ENCODE data around the gene FSCN2. TPM values are rescaled to one million over a fixed set of nuclear protein-coding genes. Genes with fewer than 3 reads are reported as not detected.

FSCN2 gene
- total and polyA plus RNA-seq, 2 of the 4 experiments (the other 2 are of a cell fraction) = 0.18 to 0.84 TPM

- Histone ChIP-seq H2AK9ac (replicated peaks; ENCODE audit: low read depth, low read length, poor library complexity) (peak overlapping the region; percentile 68), H3K36me3 (ENCODE audit: control insufficient read depth, insufficient read depth, low read length) (peaks cover 32% of the 10 kb centered on the region), H3K9me1 (ENCODE audit: insufficient read depth, low read length) (peaks cover 60% of the 10 kb centered on the region), H3K56ac (ENCODE audit: extremely low read depth, insufficient read depth, low read length) (0 out of 2 replicates have a peak overlapping the region, but pooled peaks have one; percentile 14), H3K4me3 (ENCODE audit: insufficient read depth, low read depth, low read length) (no peak overlapping the region), H3K18ac (ENCODE audit: low read depth, low read length) (peak overlapping the region; percentile 30; the same call in 1 of the 2 replicates), H4K5ac (ENCODE audit: low read depth, low read length) (peak overlapping the region; percentile 19), H4K20me1 (ENCODE audit: insufficient read depth, low read length) (peaks cover 53% of the 10 kb centered on the region), H3K4me1 (ENCODE audit: control insufficient read depth, insufficient read depth, low read length) (peaks cover 34% of the 10 kb centered on the region), H2BK120ac (ENCODE audit: low read depth, low read length) (peak overlapping the region; percentile 83), H3K27ac (ENCODE audit: insufficient read depth, low read length) (peak overlapping the region; percentile 59), H2AK5ac (ENCODE audit: low read depth, low read length) (peak overlapping the region; percentile 95), H3K14ac (replicated peaks; ENCODE audit: low read depth, low read length) (peak overlapping the region; percentile 84), H4K91ac (ENCODE audit: insufficient read depth, low read depth, low read length) (peak overlapping the region; percentile 77), H3K9ac (ENCODE audit: low read depth, low read length) (0 out of 2 replicates have a peak overlapping the region, but pooled peaks have one; percentile 8), H2BK5ac (ENCODE audit: low read depth, low read length, poor library complexity, severe bottlenecking) (peak overlapping the region; percentile 90), H3K4me2 (ENCODE audit: low read depth, low read length) (no peak overlapping the region; the same call in 1 of the 2 replicates), H2BK20ac (ENCODE audit: low read depth, low read length) (peak overlapping the region; percentile 79), H2AFZ (replicated peaks; ENCODE audit: low read length, poor library complexity) (peak overlapping the region; percentile 27), H2BK15ac (ENCODE audit: low read depth, low read length) (peak overlapping the region; percentile 67; the same call in 2 of the 3 replicates), H3K27me3 (ENCODE audit: control insufficient read depth, insufficient read depth, low read length) (no peaks in the 10 kb centered on the region), H3K79me1 (ENCODE audit: low read depth in 1 of 2, low read length in 2 of 2) (peaks cover 47 to 92% of the 10 kb centered on the region in 2 experiments), H4K8ac (ENCODE audit: low read depth in 2 of 2, low read length in 2 of 2) (peak overlapping the region; percentile 10 to 62; a peak in 3 of 4 replicates), H3K4ac (ENCODE audit: low read depth, low read length) (peak overlapping the region; percentile 94), H3K9me3 (ENCODE audit: control insufficient read depth, insufficient read depth, low read length) (no peaks in the 10 kb centered on the region), H3K23ac (ENCODE audit: low read depth, low read length) (peak overlapping the region; percentile 82)
- POLR2A ChIA-PET (ENCODE audit: unreplicated experiment) = interaction anchor here (0.5 to 1.5 kb wide), 2 partner anchors 9 to 11 kb away, joined by 3 to 4 read pairs; no protein-coding TSS in a partner anchor
- CTCF ChIA-PET = no interaction called here
- 97% methylated on average over 8 of the region's 11 CpGs; no CpG with 5 or more reads in 1 of the 2 experiments for WGBS, 2 experiments (ENCODE audit: extremely low coverage in 2 of 2, insufficient read length in 1 of 2)
- dilution Hi-C loops (cut with HindIII; ENCODE audit: low sequenced_read_pairs, unreplicated experiment) (no loop called here), intact Hi-C loops (cut with micrococcal nuclease) (no loop called here), in situ Hi-C loops (cut with MboI; ENCODE audit: low sequenced_read_pairs) (no loop called here)
- no TSS peak for BruUV-seq (replicated peaks)
- DNase-seq = no peak
- ATAC-seq (ENCODE audit: low read depth) = peak; percentile 13
- no peak for TF ChIP-seq NFE2L2 (IDR thresholded peaks at IDR 0.05; ENCODE audit: low read depth, low read length)
These were observed 49.3 kb downstream of the FSCN2 start for GRCh38 chr17:81577278-81578000.

All from IMR-90 (cell line).